GM21786 (cell line): ENCODE measurements around the gene PILRA.
"Not testable (repeated sequence)": the region's sequence is repeated elsewhere in the genome, so short reads cannot be mapped to it uniquely, and the experiment has no call there.

Experiments
- ATAC-seq: cut with Tn5 transposase; IDR thresholded peaks from one replicate; pipeline ENCODE4 v1.9.1; 2021; ENCODE audit not compliant: unreplicated experiment

PILRA gene

DNA sequence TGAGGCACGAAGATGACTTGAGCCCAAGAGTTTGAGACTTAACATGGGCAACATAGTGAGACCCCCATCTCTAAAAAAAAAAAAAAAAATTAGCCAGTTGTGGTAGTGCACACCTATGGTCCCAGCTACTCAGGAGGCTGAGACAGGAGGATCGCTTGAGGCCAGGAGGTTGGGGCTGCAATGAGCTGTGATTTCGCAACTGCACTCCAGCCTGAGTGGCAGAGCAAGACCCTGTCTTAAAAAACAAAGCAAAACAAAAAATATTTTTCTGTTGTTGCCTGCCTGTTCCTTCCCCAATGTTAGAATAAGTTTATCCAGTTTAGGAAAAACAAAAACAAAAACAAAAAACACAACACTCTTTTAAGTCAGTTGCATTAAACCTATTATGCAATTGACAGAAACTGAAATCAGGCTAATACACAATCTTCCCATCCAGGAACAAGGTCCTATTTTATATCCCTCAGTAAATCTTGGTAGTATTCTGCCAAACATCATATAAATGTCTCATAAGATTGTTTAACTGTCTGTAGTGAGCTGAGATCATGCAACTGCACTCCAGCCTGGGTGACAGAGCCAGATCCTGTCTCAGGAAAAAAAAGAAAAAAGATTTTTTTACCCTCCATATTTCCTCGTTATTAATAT, 4.9 kb downstream of the PILRA start:
- ATAC-seq = no peak

DNA sequence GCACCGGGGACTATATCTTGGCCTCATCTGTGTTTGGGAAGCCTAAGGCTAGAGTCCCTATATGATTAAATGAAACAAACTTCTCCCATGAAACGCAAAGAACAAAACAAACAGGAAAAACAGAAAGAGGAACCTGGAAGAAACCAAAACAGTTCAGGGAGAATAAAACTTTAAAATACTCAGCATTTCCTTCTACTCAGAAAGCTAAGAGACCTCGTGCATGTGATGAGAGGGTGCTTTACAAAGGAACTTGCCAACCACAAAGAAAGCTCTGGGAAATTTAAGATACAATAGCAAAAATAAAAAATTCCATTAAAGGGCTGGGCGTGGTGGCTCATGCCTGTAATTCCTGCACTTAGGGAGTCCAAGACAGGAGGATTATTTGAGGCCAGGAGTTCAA, 6.9 kb downstream of the PILRA start:
- no peak for ATAC-seq

DNA sequence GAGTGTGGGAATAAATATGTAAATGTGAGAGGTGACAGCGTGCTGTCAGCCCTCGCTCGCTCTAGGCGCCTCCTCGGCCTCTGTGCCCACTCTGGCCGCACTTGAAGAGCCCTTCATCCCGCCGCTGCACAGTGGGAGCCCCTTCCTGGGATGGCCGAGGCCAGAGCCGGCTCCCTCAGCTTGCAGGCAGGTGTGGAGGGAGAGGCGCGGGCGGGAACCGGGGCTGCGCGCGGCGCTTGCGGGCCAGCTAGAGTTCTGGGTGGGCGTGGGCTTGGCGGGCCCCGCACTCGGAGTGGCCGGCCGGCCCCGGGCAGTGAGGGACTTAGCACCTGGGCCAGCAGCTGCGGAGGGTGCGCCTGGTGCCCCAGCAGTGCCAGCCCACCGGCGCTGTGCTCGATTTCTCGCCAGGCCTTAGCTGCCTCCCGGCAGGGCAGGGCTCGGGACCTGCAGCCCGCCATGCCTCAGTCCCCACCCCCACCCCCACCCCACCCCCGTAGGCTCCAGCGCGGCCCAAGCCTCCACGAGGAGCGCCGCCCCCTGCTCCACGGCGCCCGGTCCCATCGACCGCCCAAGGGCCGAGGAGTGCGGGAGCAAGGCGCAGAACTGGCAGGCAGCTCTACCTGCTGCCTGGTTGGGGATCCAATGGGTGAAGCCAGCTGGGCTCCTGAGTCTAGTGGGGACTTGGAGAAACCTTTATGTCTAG, 8.4 kb downstream of the PILRA start:
- ATAC-seq = not testable (repeated sequence)

DNA sequence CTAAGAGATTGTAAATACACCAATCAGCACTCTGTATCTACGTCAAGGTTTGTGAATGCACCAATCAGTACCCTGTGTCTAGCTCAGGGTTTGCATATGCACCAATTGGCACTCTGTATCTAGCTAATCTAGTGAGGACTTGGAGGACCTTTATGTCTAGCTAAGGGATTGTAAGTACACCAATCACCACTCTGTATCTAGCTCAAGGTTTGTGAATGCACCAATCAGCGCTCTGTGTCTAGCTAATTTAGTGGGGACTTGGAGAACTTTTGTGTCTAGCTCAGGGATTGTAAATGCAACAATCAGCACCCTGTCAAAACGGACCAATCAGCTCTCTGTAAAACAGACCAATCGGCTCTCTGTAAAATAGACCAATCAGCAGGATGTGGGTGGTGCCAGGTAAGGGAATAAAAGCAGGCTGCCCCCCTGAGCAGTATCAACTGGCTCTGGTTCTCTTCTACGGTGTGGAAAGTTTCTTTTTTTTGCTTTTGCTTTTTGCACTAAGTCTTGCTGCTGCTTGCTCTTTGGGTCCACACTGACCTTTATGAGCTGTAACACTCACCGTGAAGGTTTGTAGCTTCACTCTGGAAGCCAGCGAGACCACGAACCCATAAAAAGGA, 9.1 kb downstream of the PILRA start:
- ATAC-seq = not testable (repeated sequence)

DNA sequence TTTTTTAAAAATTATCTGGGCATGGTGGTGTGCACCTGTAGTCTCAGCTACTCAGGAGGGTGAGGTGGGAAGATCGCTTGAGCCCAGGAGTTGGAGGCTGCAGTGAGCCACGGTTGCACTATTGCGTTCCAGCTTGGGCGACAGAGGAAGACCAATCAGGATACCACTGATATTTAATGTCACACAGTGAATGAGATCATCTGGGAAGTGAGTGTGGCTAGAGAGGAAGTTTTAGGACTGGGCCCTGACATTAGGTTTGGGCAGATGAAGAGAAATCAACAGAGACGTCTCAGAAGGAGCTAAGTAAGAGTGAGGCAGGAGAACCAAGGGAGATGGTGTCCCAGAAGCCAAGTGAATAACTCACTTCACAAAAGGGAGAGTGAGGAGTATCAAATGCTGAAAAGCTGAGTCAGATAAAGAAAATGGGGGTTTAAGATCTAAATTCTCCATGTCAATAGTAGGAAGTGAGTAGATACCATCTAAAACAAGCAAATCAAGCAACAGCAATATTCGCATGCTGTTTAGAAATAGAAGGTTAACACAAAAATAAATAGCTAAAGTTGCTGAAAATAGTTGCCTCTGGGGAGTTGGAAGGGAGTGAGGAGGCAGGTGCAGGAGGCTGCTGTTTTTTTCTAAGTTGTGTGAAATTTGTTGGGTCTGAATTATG, 11.5 kb downstream of the PILRA start:
- ATAC-seq = no peak

DNA sequence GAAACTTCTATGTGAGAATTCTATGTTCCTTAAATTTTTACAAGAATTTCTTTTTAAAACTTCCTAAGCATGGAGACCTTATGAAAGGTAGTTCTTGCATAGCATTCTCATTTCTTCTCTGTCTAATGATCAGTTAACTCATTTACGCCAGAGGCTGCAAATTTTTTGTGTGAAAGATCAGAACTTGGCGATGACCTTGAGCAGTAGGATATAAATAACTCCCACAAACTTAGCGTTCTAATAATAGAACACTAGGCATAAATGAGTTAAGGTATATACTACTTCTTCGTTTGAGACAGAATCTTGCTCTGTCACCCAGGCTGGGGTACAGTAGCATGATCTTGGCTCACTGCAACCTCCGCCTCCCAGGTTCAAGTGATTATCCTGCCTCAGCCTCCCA, 13.7 kb downstream of the PILRA start:
- ATAC-seq = no peak

DNA sequence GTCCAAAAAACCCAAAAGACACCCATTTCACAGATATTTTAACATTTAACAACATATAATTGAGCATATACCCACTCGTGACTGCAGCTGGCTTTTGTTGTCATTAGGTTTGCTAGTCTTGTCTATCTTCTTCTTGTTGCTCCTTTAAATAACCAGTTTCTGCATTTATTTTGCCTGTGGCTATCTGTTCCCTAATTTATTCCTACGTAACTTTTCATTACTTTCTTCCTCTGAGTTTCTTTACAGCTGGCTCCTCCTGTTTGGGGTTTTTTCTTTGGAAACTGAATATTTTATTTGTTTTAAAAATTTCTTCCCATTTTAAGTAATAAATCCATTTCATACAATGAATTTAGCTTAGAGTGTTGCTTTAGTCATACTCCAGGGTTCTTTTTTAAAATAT, 14.4 kb downstream of the PILRA start:
- ATAC-seq = no peak

DNA sequence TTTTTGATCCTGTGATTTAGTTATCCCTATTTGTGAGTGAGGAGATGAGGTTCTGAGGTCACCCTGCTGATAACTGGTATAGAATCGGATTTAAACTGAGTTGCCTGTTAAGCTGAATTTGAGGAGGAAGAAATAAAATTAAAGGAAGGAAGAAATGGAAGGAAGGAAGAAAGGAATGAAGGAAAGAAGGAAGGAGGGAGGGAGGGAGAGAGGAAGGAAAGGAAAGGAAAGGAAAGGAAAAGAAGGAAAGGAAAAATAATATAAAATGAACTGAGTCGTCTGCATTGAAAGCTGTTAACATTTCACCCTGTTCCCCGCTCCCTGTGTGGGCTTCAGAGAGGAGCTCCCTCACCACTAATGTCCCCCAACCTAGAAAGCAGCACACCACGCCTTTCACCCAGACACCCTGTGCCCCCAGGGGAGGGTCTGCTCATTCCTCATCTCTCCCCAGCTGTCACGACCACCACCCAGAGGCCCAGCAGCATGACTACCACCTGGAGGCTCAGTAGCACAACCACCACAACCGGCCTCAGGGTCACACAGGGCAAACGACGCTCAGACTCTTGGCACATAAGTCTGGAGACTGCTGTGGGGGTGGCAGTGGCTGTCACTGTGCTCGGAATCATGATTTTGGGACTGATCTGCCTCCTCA, 16.3 kb downstream of the PILRA start:
- ATAC-seq = no peak

DNA sequence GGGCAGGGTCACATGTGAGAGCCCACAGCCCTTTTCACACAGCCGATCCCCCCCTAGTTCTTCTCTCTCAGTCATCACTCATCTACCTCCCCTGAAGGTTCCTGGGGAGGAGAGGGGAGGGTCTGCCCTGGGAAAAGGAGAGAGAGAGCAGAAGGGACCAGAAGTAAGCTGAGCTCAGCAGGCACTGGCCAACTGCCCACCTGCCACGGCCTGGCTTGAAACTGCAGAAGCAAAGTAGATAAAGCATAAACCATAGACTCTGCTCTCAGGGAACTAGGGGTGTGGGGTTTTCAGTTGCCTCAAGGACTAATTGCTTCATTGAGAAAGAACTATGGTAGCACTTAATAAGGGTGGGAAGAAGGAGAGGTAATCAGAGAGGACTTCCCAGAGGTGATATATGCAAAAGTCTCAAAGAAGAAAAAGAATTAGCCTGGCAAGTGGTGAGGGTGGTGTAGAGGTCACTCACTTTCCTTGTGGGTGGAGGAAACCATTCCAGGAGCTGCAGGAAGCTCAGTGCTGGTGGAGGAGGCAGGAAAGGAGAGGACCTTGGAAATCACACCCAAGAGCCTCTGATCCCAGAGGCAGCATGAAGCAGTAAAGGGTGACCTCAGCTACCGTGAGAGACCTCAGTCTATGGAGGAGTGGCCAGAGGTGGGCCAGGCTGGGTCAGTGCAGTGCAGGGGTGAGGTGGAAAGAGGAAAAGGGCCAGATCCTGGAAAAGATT, 17.2 kb downstream of the PILRA start:
- ATAC-seq = no peak

DNA sequence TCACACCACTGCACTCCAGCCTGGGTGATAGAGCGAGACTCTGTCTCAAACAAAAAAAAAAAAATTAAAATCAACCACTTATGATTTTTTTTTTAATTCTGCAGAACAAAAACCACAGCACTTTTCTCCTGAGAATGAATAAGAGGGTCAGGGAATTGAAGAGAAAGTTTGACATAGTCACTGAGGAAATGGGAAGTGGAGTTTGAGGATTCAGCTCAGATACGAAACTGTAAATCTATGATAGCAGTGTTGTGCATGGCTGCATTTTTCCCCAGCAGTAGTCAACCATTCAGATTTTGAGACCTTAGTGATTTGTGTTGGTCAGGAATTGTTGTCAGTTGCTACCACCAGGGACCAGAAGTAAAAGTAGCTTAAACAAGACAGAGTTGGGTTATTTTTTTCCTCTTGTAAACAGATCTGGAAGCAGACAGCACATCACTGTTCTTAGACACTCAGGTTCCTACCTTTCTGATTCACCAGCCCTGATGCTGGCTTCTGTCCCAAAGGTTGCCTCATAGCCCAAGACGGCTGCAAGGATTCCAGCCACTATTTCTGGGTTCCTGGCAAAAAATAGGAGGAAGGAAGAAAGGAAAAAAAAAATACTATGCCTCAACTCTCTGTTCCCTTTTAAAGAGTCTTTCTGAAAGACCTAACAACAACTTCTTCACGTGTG, 20.1 kb downstream of the PILRA start:
- no peak for ATAC-seq

DNA sequence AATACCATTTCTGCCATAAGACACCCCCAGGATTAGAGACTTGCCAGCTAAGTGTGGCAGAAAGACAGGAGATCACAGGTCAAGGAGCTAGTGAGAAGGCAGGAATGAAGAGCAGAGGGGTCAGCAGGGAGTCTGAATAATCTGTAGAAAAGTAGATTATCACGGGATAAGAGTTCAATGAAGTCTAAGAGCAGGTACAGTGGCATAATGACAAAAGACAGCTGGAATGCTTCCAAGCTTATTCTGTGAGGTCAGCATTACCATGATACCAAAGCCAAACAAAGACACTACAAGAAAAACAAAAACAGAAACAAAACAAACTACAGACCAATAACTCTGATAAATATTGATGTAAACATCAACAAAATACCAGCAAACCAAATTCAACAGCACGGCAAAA, 20.8 kb downstream of the PILRA start:
- ATAC-seq = no peak

DNA sequence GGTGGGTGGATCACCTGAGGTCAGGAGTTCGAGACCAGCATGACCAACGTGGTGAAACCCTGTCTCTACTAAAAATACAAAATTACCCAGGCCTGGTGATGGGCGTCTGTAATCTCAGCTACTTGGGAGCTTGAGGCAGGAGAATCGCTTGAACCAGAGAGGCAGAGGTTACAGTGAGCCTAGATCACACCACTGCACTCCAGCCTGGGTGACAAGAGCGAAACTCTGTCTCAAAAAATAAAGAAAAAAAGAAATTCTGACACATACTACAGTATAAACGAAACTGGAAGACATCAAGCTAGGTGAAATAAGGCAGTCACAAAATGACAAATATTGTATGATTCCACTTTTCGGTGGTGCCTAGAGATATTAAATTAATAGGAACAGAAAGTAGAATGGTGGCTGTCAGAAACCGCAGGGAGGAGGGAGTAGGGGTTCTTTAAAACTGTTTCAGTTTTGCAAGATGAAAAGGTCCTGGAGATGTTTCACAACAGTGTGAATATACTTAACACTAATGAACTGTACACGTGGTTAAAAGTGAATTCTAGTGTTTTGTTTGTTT, 23.2 kb downstream of the PILRA start:
- ATAC-seq = peak; percentile 93

DNA sequence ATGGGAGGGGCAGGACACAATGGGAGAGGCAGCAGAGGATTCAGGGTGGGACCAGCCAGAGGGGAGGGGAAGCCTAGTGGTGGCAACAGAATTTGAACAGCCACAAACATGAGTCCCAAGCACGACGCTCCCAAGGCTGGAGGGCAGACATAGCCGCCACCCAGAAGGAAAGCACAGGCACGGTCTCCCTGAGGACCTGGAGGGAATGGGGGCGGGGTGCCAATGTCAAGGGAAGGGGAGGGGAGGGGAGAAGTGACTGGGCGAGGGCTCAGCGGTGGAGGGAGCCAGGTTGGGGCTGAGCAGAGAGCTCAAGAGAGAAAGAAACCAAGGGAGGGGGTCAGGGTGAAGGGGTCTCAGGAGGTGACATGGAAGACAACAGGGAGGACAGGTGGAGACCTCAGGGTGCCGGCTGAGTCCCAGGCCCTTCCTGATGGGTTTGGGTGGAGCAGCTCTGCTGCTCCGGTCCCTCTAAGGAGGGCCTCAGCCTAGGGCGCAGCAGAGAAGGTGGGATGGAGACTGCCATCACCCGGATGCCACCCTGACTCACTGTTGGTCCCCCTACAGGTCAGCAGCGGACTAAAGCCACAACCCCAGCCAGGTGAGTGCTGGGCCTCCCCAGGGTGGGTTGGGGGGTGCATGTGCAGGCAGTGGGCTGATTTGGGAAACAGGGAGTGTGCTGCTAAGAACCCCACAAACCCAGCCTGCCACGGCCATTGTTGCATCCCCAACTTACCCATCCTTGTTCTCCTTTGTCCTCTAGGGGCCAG, 24.2 kb downstream of the PILRA start:
- no peak for ATAC-seq

DNA sequence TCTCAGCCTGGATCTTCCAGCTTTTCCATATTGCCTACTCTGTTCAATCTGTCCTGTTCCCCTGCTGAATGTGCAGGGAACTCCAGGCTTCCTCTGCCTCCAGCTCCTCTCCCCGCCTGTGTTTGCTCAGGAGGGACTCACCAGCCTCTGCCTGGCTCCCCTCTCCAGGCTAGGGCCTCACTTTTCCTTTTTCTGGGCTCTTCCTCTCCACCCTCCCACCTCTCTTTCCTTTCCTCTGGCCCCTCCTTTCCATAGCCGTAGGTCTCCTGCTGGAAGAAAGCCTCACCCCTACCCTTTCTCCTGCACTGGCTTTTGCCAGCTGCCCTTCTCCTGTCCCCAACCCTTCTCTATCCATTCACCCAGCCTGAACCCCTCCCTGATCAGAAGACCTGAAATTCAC, 25.0 kb downstream of the PILRA start:
- no peak for ATAC-seq

DNA sequence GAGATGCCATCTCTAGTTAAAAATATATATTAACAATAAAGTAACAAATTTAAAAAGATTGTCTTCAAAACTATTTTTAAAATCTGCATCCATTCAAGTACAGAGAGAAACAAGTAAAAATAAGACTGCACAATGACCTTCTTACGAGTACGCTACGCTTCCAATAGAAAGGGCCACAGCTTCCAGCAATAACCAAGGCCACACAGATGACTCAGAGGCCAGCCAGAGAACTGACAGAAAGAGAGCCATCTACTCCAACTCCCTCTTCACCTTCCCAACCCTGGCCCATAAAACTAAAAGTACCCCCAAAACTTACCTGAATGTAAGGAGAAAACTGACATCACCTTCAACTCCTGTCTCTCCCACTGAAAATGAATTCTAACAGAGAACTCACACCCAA, 26.8 kb downstream of the PILRA start:
- no peak for ATAC-seq

DNA sequence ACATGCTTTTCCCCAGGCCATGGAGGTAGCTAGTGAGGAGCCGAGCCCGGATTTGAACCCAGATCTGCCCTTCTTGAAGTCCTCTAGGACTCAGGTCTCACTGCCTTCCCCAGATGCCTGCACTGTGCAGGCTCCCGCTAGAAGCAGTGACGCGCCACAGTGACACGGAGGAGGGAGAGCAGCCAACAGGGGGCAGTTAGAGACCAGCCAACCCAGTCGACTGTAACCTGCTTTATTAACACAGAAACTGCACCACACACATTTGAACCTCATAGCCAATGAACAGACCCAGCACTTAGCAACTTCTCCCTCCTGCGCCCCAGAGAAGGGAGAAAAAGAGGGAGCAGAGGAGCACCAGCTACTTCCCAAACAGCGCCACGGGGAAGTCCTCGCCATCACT, 27.4 kb downstream of the PILRA start:
- no peak for ATAC-seq

DNA sequence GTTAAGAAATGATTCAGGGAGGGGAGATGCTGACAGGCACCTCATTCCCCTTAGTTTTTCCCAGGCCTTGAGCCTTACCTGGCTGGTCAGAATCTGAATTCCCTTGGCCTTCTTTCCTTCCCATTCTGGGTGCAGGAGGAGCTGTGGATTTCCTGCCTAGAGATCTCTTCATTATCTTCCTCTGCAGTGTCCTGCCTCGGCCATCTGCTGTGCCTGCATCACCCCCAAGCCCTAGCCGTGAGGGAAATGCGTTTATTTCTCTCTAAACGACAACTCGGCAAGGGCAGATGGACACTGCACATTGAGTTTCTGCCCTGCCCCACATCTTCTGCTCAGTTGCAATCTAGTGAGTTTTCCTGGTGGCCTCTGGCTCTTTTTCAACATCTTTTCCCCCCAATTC, 28.5 kb downstream of the PILRA start:
- ATAC-seq = no peak

DNA sequence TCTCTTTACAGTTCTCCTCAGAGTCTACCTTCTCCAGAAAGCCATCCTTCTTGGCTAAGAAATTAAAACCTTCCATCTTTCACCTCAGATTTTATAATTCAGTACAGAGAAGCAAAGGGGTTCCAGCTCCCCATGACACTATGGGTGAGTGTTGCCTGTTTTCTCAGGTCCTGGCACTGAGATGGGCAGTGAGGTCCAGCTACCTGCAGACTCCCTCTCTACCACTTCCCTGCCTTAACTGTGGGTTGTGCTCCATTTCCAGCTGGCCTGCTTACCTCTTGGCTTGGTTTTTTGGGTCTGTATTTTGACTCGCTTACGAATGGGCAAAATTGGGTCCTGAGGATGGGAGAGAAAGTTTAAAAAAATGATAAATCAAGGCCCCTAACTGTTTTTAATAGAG, 29.0 kb downstream of the PILRA start:
- ATAC-seq = no peak

DNA sequence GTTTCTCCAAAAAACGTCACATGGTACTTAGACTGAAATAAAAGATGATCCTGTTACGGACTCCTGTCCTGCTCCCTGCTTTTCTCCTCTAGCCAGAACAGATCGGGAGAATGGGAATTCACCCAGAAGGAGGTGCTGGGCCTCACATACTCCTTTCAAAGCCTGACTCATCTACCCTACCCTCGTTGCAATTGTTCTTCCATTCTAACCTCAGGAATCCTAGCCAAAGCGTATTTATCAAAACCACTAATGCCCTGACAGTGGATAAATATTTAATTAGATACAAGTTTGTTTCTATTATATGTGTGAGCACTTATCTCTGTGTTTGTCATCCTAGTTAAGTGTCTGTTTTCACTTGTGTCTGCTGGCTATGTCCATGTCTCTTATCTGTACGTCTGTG, 33.5 kb downstream of the PILRA start:
- ATAC-seq = no peak
